Measurements from ENCODE around the gene DCTPP1. TPM values are rescaled to one million over a fixed set of nuclear protein-coding genes. Genes with fewer than 3 reads are reported as not detected.
A peak's percentile ranks its signal among the peaks of the same experiment; 100 is the strongest.

DCTPP1 gene
- total and polyA plus RNA-seq, 2 of the 13 experiments (the other 11 are each of a cell fraction or from before 2014, with no cell fraction given) = 54.8 to 74.4 TPM

GRCh38 chr16:30445408-30446202 is 15.8 kb upstream of the DCTPP1 start, which contains the start of gene SEPHS2 (continued):
- TF ChIP-seq ZSCAN5A (CRISPR knock-in tag; IDR thresholded peaks at IDR 0.05; ENCODE audit: borderline replicate concordance) (peak; percentile 53), SRSF1 (optimal IDR thresholded peaks at IDR 0.05; ENCODE audit: low read depth, low read length) (peak; percentile 79), MLXIP (CRISPR knock-in tag; IDR thresholded peaks at IDR 0.05; ENCODE audit: borderline replicate concordance) (no peak; the same call in none of the 2 replicates), ELF1 (CRISPR knock-in tag; IDR thresholded peaks at IDR 0.05) (peak; percentile 76), ZFP36L2 (CRISPR knock-in tag; IDR thresholded peaks at IDR 0.05) (no peak), ZNF124 (CRISPR knock-in tag; IDR thresholded peaks at IDR 0.05) (no peak), ZBTB7B (CRISPR knock-in tag; IDR thresholded peaks at IDR 0.05) (no peak), SALL1 (CRISPR knock-in tag; IDR thresholded peaks at IDR 0.05) (peak; percentile 76), RORA (CRISPR knock-in tag; IDR thresholded peaks at IDR 0.05) (0 out of 2 replicates have a peak, but pooled peaks have one; percentile 35), SOX5 (CRISPR knock-in tag; IDR thresholded peaks at IDR 0.05; ENCODE audit: borderline replicate concordance) (peak; percentile 78; the same call in 1 of the 2 replicates), ZNF775 (CRISPR knock-in tag; IDR thresholded peaks at IDR 0.05; ENCODE audit: borderline replicate concordance) (0 out of 2 replicates have a peak, but pooled peaks have one; percentile 40), SALL2 (CRISPR knock-in tag; IDR thresholded peaks at IDR 0.05) (no peak), KDM4B (CRISPR knock-in tag; IDR thresholded peaks at IDR 0.05) (0 out of 2 replicates have a peak, but pooled peaks have one; percentile 16), ZNF660 (CRISPR knock-in tag; IDR thresholded peaks at IDR 0.05; ENCODE audit: borderline replicate concordance, low read depth) (0 out of 2 replicates have a peak, but pooled peaks have one; percentile 40), MAFF (IDR thresholded peaks at IDR 0.05; ENCODE audit: low read depth, low read length) (peak; percentile 32; the same call in 1 of the 2 replicates), ZNF24 (IDR thresholded peaks at IDR 0.05) (no peak), DMAP1 (CRISPR knock-in tag; IDR thresholded peaks at IDR 0.05) (peak; percentile 57; the same call in 1 of the 2 replicates), THAP9 (CRISPR knock-in tag; IDR thresholded peaks at IDR 0.05; ENCODE audit: borderline replicate concordance) (peak; percentile 44; the same call in 1 of the 2 replicates), RFX3 (CRISPR knock-in tag; IDR thresholded peaks at IDR 0.05) (no peak; the same call in 1 of the 2 replicates), U2AF1 (optimal IDR thresholded peaks at IDR 0.05; ENCODE audit: low read depth, low read length) (no peak), CSRNP2 (CRISPR knock-in tag; conservative IDR thresholded peaks at IDR 0.05; ENCODE audit: low read depth) (no peak)

All from HepG2 (cell line).